ENCODE results near the gene IER3.

Gene IER3

GRCh38 chr6:30744054-30744805 lies at the start of gene IER3:
Gene IER3, minus strand, starts transcription at chr6:30744547. Its CDS starts 29 bp downstream, at chr6:30744518.
- no peak for DNase-seq (ENCODE audit: extremely low read depth in 1 of 2, low read depth in 1 of 2)

- no peak for DNase-seq (ENCODE audit: extremely low read depth in 1 of 2, low read depth in 1 of 2)
These were observed 49.3 kb upstream of the IER3 start for GRCh38 chr6:30793521-30794194.

GRCh38 chr6:30792786-30793185 lies 48.4 kb upstream of the IER3 start:
- no peak for DNase-seq (ENCODE audit: extremely low read depth in 1 of 2, low read depth in 1 of 2)

GRCh38 chr6:30790724-30791383 lies 46.5 kb upstream of the IER3 start:
- DNase-seq (ENCODE audit: extremely low read depth in 1 of 2, low read depth in 1 of 2): no peak

GRCh38 chr6:30789606-30790005 lies 45.3 kb upstream of the IER3 start:
- DNase-seq (ENCODE audit: extremely low read depth in 1 of 2, low read depth in 1 of 2): no peak

- no peak for DNase-seq (ENCODE audit: extremely low read depth in 1 of 2, low read depth in 1 of 2)
These were observed 43.6 kb upstream of the IER3 start for GRCh38 chr6:30787954-30788353.

GRCh38 chr6:30782425-30783014 lies 38.2 kb upstream of the IER3 start:
- no peak for DNase-seq (ENCODE audit: extremely low read depth in 1 of 2, low read depth in 1 of 2)

- DNase-seq (ENCODE audit: extremely low read depth in 1 of 2, low read depth in 1 of 2): no peak
These were observed 37.5 kb upstream of the IER3 start for GRCh38 chr6:30781743-30782424.

GRCh38 chr6:30781395-30781742 lies 37.0 kb upstream of the IER3 start:
- DNase-seq (ENCODE audit: extremely low read depth in 1 of 2, low read depth in 1 of 2): no peak

GRCh38 chr6:30780642-30780920 lies 36.2 kb upstream of the IER3 start:
- DNase-seq (ENCODE audit: extremely low read depth in 1 of 2, low read depth in 1 of 2): no peak

- no peak for DNase-seq (ENCODE audit: extremely low read depth in 1 of 2, low read depth in 1 of 2)
These were observed 35.7 kb upstream of the IER3 start for GRCh38 chr6:30779850-30780641.

- no peak for DNase-seq (ENCODE audit: extremely low read depth in 1 of 2, low read depth in 1 of 2)
These were observed 33.8 kb upstream of the IER3 start for GRCh38 chr6:30778001-30778635.

- no peak for DNase-seq (ENCODE audit: extremely low read depth in 1 of 2, low read depth in 1 of 2)
These were observed 32.8 kb upstream of the IER3 start for GRCh38 chr6:30777155-30777485.

GRCh38 chr6:30776390-30777154 lies 32.2 kb upstream of the IER3 start:
- DNase-seq (ENCODE audit: extremely low read depth in 1 of 2, low read depth in 1 of 2): no peak

GRCh38 chr6:30775104-30775503 lies 30.8 kb upstream of the IER3 start:
- DNase-seq (ENCODE audit: extremely low read depth in 1 of 2, low read depth in 1 of 2): no peak

- DNase-seq (ENCODE audit: extremely low read depth in 1 of 2, low read depth in 1 of 2): no peak
These were observed 30.4 kb upstream of the IER3 start for GRCh38 chr6:30774701-30775100.

- no peak for DNase-seq (ENCODE audit: extremely low read depth in 1 of 2, low read depth in 1 of 2)
These were observed 26.2 kb upstream of the IER3 start for GRCh38 chr6:30770592-30770991.

- no peak for DNase-seq (ENCODE audit: extremely low read depth in 1 of 2, low read depth in 1 of 2)
These were observed 25.6 kb upstream of the IER3 start for GRCh38 chr6:30769853-30770524.
